Measurements from ENCODE around the gene WAS.
"Not testable (repeated sequence)": the region's sequence is repeated elsewhere in the genome, so short reads cannot be mapped to it uniquely, and the experiment has no call there.

The WAS gene

DNA sequence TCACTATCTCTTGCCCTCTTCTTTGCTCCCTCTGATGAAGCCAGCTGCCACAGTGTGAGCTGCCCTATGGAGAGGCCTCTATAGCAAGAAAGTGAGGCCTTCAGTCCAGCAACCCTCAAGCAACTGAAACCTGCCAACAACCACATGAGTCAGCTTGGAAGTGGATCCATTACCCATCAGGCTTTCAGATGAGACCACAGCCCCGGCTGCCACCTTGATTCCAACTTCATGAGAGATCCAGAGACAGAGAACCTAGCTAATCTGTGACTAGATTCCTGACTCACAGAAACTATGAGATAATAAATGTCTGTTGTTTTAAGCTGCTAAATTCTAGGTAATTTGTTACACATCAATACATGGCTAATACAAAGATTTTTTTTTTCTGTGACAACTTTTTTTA, 20.4 kb upstream of the WAS start:
- H3K4me3 ChIP-seq (ENCODE audit: low read depth, low read length), result no peak overlapping the region
- TF ChIP-seq, protein P1, sequence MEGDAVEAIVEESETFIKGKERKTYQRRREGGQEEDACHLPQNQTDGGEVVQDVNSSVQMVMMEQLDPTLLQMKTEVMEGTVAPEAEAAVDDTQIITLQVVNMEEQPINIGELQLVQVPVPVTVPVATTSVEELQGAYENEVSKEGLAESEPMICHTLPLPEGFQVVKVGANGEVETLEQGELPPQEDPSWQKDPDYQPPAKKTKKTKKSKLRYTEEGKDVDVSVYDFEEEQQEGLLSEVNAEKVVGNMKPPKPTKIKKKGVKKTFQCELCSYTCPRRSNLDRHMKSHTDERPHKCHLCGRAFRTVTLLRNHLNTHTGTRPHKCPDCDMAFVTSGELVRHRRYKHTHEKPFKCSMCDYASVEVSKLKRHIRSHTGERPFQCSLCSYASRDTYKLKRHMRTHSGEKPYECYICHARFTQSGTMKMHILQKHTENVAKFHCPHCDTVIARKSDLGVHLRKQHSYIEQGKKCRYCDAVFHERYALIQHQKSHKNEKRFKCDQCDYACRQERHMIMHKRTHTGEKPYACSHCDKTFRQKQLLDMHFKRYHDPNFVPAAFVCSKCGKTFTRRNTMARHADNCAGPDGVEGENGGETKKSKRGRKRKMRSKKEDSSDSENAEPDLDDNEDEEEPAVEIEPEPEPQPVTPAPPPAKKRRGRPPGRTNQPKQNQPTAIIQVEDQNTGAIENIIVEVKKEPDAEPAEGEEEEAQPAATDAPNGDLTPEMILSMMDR (IDR thresholded peaks at IDR 0.05; ENCODE audit: low read depth, low read length), result no peak

DNA sequence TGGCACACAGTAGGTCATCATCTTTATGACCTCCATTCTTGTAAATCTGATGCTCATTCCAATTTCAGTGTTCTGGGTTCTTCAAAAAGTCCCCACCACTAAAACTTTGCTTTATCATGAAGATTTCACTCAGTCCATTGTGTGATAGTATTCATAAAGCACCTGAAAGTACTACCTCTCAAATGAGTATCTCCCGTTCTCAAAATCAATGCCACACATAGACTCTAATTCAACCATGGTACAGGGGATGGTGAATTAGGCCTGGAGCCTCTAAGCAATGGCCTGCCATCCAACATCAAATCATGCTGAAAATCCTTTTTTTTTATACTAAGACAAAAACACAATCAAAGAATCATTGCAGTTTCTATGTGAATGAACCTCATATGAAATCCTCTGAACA, 19.4 kb upstream of the WAS start:
- TF ChIP-seq, protein P1 (IDR thresholded peaks at IDR 0.05; ENCODE audit: low read depth, low read length), result no peak
- no peak overlapping the region for H3K4me3 ChIP-seq (ENCODE audit: low read depth, low read length)

DNA sequence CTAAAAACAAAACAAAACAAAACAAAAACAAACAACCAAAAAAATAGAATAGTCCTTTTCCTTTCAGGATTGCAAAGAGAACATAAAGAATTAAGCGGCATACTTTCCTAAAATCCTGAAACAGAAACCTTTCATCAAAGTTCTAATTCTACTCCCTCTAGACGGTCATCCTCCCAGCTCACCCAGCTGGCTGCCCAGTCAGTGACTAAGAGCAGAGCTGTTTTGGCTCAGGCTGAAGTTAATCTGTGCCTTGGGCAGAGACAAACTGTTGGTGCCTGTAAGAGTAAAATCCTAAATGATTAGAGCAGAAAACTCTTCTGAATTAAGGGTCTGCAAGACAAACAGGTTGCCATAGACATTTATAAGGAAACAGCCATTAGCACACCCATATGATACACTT, 17.6 kb upstream of the WAS start:
- TF ChIP-seq, protein P1 (IDR thresholded peaks at IDR 0.05; ENCODE audit: low read depth, low read length), result no peak
- H3K4me3 ChIP-seq (ENCODE audit: low read depth, low read length), result no peak overlapping the region

DNA sequence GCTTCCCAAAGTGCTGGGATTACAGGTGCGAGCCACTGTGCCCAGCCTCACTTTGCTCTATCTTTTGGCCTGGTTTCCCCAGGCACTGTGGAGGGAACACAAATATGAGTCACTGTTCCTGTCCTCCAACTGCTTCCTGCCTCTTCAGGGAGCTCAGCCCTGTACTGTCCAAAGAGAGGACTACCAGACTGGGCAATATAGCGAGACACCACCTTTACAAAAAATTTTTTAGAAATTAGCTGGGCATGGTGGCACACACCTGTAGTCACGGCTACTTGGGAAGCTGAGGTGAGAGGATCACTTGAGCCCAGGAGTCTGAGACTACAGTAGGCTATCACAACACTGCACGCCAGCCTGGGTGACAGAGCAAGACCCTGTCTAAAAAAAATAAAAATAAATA, 16.9 kb upstream of the WAS start:
- H3K4me3 ChIP-seq (ENCODE audit: low read depth, low read length), result no peak overlapping the region
- TF ChIP-seq, protein P1 (IDR thresholded peaks at IDR 0.05; ENCODE audit: low read depth, low read length), result no peak

DNA sequence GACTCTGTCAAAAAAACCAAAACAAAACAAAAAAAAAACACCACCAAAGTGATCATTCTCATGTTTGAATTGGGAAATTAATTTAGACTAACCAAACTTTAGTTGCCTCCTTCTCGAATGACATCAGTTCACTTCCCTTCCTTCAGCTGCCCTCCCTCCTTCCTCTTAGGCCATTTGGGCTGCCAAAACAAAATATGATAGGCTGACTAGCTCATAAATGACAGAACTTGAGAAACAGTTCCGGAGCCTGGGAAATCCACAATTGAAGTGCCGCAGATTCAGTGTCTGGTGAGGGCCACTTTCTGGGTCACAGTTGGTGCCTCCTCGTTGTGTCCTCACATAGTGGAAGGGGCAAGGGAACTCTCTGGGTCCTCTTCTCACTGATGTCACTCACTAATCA, 16.1 kb upstream of the WAS start:
- TF ChIP-seq, protein P1 (IDR thresholded peaks at IDR 0.05; ENCODE audit: low read depth, low read length), result no peak
- H3K4me3 ChIP-seq (ENCODE audit: low read depth, low read length), result no peak overlapping the region

DNA sequence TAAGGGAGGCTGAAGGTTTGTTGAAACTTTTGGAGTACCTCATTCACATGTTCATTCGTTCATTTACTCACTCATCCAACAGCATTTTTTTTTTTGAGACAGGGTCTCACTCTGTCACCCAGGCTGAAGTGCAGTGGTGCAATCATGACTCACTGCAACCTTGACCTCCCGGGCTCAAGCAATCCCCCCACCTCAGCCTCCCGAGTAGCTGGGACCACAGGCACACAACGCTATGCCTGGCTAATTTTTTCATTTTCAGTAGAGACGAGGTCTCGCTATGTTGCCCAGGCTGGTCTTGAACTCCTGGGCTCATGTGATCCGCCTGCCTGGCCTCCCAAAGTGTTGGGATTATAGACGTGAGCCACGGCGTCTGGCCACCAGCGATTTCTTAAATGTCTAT, 15.4 kb upstream of the WAS start:
- not testable (repeated sequence) for H3K4me3 ChIP-seq (ENCODE audit: low read depth, low read length)

DNA sequence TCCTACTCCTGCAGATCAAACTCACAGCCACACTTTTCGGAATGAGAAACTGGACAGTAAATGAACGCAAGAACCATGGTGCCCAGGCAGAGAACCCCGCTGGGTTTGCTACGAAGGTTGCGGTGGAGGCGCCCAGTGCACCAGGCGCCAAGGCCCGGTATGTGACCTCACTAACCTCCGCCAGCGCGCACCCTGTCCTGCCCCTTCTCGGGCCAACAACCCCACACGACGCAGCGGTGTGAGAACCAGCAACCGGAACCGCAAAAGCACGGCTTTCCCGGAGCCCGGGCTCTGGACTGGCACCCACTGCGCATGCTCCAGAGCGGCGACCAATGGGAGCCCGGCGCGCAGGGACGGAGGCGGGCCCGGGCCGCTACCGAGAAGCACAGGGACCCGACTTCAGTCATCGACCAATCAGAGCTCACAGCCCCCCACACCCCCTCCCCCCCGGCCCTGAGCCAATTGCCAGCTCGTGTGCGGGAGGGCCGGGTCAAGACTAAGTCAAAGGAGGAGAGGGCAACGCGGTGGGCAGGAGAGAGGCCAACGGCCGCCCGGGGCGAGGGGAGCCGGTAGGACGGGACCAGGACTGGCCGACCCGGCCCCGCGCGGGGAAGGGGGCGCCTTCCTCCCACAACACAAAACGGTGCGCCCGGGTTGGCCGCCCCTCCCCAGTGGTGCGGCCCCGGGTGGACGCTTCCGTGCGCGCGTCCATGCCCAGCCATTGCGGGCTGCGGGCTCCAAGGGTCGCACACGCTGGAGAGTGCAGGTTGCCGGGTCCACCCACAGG, 7.3 kb upstream of the WAS start:
- TF ChIP-seq, protein P1 (IDR thresholded peaks at IDR 0.05; ENCODE audit: low read depth, low read length), result no peak

DNA sequence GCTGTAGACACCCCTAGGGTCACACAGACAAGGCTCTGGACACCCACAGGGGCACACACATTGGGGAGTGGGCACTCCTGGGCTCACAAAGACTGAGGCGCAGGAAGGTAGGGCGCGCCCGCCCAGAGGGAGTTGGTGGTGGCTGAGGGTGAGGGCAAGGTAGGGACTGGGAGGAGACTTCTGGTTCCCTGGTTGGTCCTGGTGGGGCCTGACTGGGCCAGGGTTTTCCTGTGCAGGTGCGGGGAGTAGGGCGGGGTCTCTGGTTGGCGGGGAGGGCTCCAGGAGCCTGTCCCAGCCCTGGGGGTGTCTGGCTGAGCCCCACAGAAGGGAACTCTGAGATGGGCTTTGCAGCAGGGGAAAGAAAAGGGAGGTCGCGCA, 6.7 kb upstream of the WAS start:
- H3K4me3 ChIP-seq (ENCODE audit: low read depth, low read length), result peak overlapping the region; percentile 72
- TF ChIP-seq, protein P1 (IDR thresholded peaks at IDR 0.05; ENCODE audit: low read depth, low read length), result no peak

More for the DNA sequence above, 7.3 kb upstream of the WAS start:
- H3K4me3 ChIP-seq (ENCODE audit: low read depth, low read length), result peak overlapping the region; percentile 72
